Upper lobe of left lung (tissue), 4 donors: Measurements from ENCODE around the gene TSGA10.

Source experiments
- EP300 ChIP-seq, 4 donors: sonication (generic); formaldehyde crosslinking; IDR thresholded peaks; one replicate each; pipeline ENCODE4 v1.5.1; 2017; ENCODE audit warnings: antibody characterized with exemption in 4 of 4, control low read depth in 2 of 4
- POLR2A ChIP-seq, 4 donors: fragments of 450-650 bp; IDR thresholded peaks; one replicate each; pipeline ENCODE4 v1.5.1; 2016 to 2017; ENCODE audit warnings: antibody characterized with exemption in 4 of 4, mild to moderate bottlenecking in 2 of 4
- TF ChIP-seq, protein P1 (sequence below), 6 experiments: fragments of 450-650 bp in 4 of 6; fragments of 200-600 bp in 2 of 6; sonication (generic) in 2 of 6; IDR thresholded peaks; one replicate each; pipeline ENCODE4 v1.5.1; 2016 to 2019; ENCODE audit warnings: antibody characterized with exemption in 6 of 6

DNA sequence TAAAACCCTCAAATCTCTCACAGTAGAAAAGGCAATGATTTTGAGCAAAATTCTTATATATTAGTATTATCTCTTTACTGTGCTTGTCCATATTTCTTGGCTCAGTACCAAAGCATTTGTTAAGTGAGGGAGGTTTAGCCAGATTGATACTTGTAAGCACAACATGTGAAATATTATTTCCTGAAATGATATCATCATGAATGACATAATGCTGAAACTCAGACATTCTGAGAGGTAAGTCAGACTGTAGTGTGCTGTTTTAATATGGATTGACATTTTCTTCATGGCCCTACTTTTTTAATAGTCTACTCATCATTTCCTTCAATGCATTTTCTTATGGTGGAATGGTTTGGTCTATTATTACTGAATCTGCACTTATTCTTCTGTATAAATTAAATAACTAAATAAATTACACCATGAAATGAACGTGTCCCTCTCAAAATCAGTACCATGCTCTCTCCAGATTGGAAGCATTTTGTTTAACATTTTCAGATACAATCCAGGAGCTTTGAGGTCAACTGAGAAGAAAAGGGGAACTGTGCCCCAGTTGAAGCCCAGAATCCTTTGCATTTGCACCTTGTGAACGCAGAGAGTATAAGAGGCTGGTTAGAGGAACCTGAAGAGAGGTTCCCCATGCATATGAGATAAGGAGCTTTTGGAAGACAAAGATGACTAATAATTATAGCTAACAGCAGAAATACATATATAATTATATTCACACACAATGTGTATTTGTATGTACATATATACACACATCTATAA is 168.7 kb downstream of the TSGA10 start:
- no peak for TF ChIP-seq EP300 (IDR thresholded peaks at IDR 0.05)
- TF ChIP-seq, protein P1, sequence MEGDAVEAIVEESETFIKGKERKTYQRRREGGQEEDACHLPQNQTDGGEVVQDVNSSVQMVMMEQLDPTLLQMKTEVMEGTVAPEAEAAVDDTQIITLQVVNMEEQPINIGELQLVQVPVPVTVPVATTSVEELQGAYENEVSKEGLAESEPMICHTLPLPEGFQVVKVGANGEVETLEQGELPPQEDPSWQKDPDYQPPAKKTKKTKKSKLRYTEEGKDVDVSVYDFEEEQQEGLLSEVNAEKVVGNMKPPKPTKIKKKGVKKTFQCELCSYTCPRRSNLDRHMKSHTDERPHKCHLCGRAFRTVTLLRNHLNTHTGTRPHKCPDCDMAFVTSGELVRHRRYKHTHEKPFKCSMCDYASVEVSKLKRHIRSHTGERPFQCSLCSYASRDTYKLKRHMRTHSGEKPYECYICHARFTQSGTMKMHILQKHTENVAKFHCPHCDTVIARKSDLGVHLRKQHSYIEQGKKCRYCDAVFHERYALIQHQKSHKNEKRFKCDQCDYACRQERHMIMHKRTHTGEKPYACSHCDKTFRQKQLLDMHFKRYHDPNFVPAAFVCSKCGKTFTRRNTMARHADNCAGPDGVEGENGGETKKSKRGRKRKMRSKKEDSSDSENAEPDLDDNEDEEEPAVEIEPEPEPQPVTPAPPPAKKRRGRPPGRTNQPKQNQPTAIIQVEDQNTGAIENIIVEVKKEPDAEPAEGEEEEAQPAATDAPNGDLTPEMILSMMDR (IDR thresholded peaks at IDR 0.05): no peak
- no peak for TF ChIP-seq POLR2A (IDR thresholded peaks at IDR 0.05)
